ENCODE measurements around the gene LPAR6. TPM values are rescaled to one million over a fixed set of nuclear protein-coding genes. Genes with fewer than 3 reads are reported as not detected.

The LPAR6 gene
- total RNA-seq, 2 experiments from 2014 or later = 5.2 to 6.4 TPM

GRCh38 chr13:48414501-48414900 lies 1.6 kb upstream of the LPAR6 start:
- intact Hi-C loops (cut with micrococcal nuclease) = no loop called here
- Mint-ChIP-seq H3K4me3 (no peak overlapping the region), H3K9me3 (peaks cover 6% of the 10 kb centered on the region), H3K27me3 (no peaks in the 10 kb centered on the region), H3K4me1 (ENCODE audit: low read depth) (peaks cover 26% of the 10 kb centered on the region), H3K27ac (no peak overlapping the region), H3K36me3 (ENCODE audit: low read depth) (peaks cover 22% of the 10 kb centered on the region)
- DNase-seq (no peak), ATAC-seq (no peak)
- POLR2A ChIA-PET = interaction anchor here (0.6 kb wide), 1 partner anchor 11 kb away, joined by 3 read pairs; no protein-coding TSS in a partner anchor
- CTCF ChIA-PET = interaction anchor here (0.7 to 1.3 kb wide), 3 partner anchors 10 to 193 kb away, joined by 3 read pairs; no protein-coding TSS in a partner anchor
- TF ChIP-seq, protein P1, sequence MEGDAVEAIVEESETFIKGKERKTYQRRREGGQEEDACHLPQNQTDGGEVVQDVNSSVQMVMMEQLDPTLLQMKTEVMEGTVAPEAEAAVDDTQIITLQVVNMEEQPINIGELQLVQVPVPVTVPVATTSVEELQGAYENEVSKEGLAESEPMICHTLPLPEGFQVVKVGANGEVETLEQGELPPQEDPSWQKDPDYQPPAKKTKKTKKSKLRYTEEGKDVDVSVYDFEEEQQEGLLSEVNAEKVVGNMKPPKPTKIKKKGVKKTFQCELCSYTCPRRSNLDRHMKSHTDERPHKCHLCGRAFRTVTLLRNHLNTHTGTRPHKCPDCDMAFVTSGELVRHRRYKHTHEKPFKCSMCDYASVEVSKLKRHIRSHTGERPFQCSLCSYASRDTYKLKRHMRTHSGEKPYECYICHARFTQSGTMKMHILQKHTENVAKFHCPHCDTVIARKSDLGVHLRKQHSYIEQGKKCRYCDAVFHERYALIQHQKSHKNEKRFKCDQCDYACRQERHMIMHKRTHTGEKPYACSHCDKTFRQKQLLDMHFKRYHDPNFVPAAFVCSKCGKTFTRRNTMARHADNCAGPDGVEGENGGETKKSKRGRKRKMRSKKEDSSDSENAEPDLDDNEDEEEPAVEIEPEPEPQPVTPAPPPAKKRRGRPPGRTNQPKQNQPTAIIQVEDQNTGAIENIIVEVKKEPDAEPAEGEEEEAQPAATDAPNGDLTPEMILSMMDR (IDR thresholded peaks at IDR 0.05) = no peak

- Mint-ChIP-seq H3K4me1 (ENCODE audit: low read depth) (peaks cover 41% of the 10 kb centered on the region), H3K4me3 (peak overlapping the region; percentile 93), H3K36me3 (ENCODE audit: low read depth) (peaks cover 21% of the 10 kb centered on the region)
These were observed 927 bp downstream of the LPAR6 start for GRCh38 chr13:48411841-48412531.

GRCh38 chr13:48411147-48411794 lies 1.6 kb downstream of the LPAR6 start:
- H3K36me3 Mint-ChIP-seq (ENCODE audit: low read depth) = peaks cover 19% of the 10 kb centered on the region
- intact Hi-C loops (cut with micrococcal nuclease) = no loop called here
- ChIA-PET CTCF (no interaction called here), POLR2A (no interaction called here)
- H3K27me3 Mint-ChIP-seq = no peaks in the 10 kb centered on the region
- H3K4me3 Mint-ChIP-seq = peak overlapping the region; percentile 93
- H3K27ac Mint-ChIP-seq = peak overlapping the region; percentile 90
- TF ChIP-seq, protein P1 (IDR thresholded peaks at IDR 0.05) = no peak
- H3K4me1 Mint-ChIP-seq (ENCODE audit: low read depth) = peaks cover 41% of the 10 kb centered on the region
- ATAC-seq (no peak), DNase-seq (no peak)
- no peaks in the 10 kb centered on the region for H3K9me3 Mint-ChIP-seq

More at GRCh38 chr13:48411841-48412531, 927 bp downstream of the LPAR6 start:
- CTCF ChIA-PET = interaction anchor here (1.7 kb wide), 1 partner anchor 37 kb away, joined by 3 read pairs; no protein-coding TSS in a partner anchor
- DNase-seq (peak; percentile 21), ATAC-seq (peak; percentile 66)
- peak overlapping the region; percentile 90 for H3K27ac Mint-ChIP-seq
- TF ChIP-seq, protein P1 (IDR thresholded peaks at IDR 0.05) = no peak
- intact Hi-C loops (cut with micrococcal nuclease) = no loop called here
- POLR2A ChIA-PET = interaction anchor here (1.3 to 1.6 kb wide), 3 partner anchors 9 to 317 kb away, joined by 3 to 8 read pairs (median 3); partner anchors contain the start of gene MED4
- no peaks in the 10 kb centered on the region for H3K27me3 Mint-ChIP-seq
- no peaks in the 10 kb centered on the region for H3K9me3 Mint-ChIP-seq

- DNase-seq (no peak), ATAC-seq (no peak)
- Mint-ChIP-seq H3K9me3 (no peaks in the 10 kb centered on the region), H3K36me3 (ENCODE audit: low read depth) (peaks cover 13% of the 10 kb centered on the region), H3K4me3 (peak overlapping the region; percentile 93), H3K4me1 (ENCODE audit: low read depth) (peaks cover 42% of the 10 kb centered on the region), H3K27me3 (no peaks in the 10 kb centered on the region), H3K27ac (no peak overlapping the region)
- ChIA-PET CTCF (no interaction called here), POLR2A (no interaction called here)
- intact Hi-C loops (cut with micrococcal nuclease) = no loop called here
- TF ChIP-seq, protein P1 (IDR thresholded peaks at IDR 0.05) = no peak
These were observed 2.7 kb downstream of the LPAR6 start for GRCh38 chr13:48410199-48410598.

GRCh38 chr13:48405875-48406274 lies 7.0 kb downstream of the LPAR6 start:
- no peaks in the 10 kb centered on the region for H3K9me3 Mint-ChIP-seq
- no peaks in the 10 kb centered on the region for H3K27me3 Mint-ChIP-seq
- POLR2A ChIA-PET = no interaction called here
- DNase-seq (no peak), ATAC-seq (no peak)
- H3K4me1 Mint-ChIP-seq (ENCODE audit: low read depth) = peaks cover 52% of the 10 kb centered on the region
- TF ChIP-seq, protein P1 (IDR thresholded peaks at IDR 0.05) = no peak
- no peak overlapping the region for H3K4me3 Mint-ChIP-seq
- H3K27ac Mint-ChIP-seq = no peak overlapping the region
- peaks cover 9% of the 10 kb centered on the region for H3K36me3 Mint-ChIP-seq (ENCODE audit: low read depth)
- CTCF ChIA-PET = no interaction called here
- intact Hi-C loops (cut with micrococcal nuclease) = loop anchor here (10.0 kb wide), 2 partner anchors 89 to 171 kb away; partner anchors contain the start of gene ITM2B

All from activated CD8-positive, alpha-beta T cell treated with anti-CD3 and anti-CD28 coated beads for 36 hours (primary cell).